ENCODE results near the gene GRM8.

GRCh38 chr7:126805351-126805750, 447.4 kb downstream of the GRM8 start:
- TF ChIP-seq SIN3A (IDR thresholded peaks at IDR 0.05; ENCODE audit: borderline replicate concordance, insufficient read depth, low read length) (no peak), POLR2AphosphoS5 (IDR thresholded peaks at IDR 0.05; ENCODE audit: low read depth, low read length) (no peak)
- TF ChIP-seq, protein P1, sequence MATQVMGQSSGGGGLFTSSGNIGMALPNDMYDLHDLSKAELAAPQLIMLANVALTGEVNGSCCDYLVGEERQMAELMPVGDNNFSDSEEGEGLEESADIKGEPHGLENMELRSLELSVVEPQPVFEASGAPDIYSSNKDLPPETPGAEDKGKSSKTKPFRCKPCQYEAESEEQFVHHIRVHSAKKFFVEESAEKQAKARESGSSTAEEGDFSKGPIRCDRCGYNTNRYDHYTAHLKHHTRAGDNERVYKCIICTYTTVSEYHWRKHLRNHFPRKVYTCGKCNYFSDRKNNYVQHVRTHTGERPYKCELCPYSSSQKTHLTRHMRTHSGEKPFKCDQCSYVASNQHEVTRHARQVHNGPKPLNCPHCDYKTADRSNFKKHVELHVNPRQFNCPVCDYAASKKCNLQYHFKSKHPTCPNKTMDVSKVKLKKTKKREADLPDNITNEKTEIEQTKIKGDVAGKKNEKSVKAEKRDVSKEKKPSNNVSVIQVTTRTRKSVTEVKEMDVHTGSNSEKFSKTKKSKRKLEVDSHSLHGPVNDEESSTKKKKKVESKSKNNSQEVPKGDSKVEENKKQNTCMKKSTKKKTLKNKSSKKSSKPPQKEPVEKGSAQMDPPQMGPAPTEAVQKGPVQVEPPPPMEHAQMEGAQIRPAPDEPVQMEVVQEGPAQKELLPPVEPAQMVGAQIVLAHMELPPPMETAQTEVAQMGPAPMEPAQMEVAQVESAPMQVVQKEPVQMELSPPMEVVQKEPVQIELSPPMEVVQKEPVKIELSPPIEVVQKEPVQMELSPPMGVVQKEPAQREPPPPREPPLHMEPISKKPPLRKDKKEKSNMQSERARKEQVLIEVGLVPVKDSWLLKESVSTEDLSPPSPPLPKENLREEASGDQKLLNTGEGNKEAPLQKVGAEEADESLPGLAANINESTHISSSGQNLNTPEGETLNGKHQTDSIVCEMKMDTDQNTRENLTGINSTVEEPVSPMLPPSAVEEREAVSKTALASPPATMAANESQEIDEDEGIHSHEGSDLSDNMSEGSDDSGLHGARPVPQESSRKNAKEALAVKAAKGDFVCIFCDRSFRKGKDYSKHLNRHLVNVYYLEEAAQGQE (IDR thresholded peaks at IDR 0.05; ENCODE audit: insufficient read depth in 1 of 2, low read depth in 2 of 2, low read length in 2 of 2), result no peak

Data from PFSK-1 (cell line).